Measurements from ENCODE around the gene ANO2. TPM values are rescaled to one million over a fixed set of nuclear protein-coding genes. Genes with fewer than 3 reads are reported as not detected.
"Not testable (repeated sequence)": the region's sequence is repeated elsewhere in the genome, so short reads cannot be mapped to it uniquely, and the experiment has no call there.

Gene ANO2
- total RNA-seq, 2 experiments from 2014 or later: not detected

DNA sequence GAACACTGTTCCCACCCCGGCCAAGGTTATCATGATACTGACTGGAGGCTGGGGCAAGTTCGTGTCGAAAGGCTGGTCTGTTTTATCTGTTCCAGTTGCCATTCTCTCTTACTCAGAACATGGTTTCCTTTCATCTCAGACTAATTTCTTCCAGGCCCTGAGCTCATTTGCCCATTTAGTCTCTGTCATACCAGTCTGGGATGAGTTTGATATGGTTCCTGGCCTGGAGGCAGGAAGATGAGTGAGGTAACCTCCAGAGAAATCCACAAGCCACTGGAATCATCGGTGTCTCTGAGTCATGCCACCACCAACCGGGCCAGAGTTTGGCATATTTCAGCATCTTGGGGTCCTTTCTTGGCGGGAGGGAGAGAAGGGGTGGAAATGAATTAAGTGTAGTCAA is 398.4 kb downstream of the ANO2 start:
- Mint-ChIP-seq H3K27ac (no peak overlapping the region), H3K36me3 (no peaks in the 10 kb centered on the region), H3K4me1 (no peaks in the 10 kb centered on the region), H3K4me3 (no peak overlapping the region), H3K9me3 (ENCODE audit: low read depth) (peaks cover 7% of the 10 kb centered on the region), H3K27me3 (no peaks in the 10 kb centered on the region)
- CTCF ChIA-PET: no interaction called here
- DNase-seq: no peak
- no peak for ATAC-seq

GRCh38 chr12:5537771-5538170 is 407.3 kb downstream of the ANO2 start:
- Mint-ChIP-seq H3K9me3 (ENCODE audit: low read depth) (peaks cover 2% of the 10 kb centered on the region), H3K4me3 (no peak overlapping the region), H3K36me3 (no peaks in the 10 kb centered on the region), H3K4me1 (no peaks in the 10 kb centered on the region), H3K27ac (no peak overlapping the region), H3K27me3 (peaks cover 2% of the 10 kb centered on the region)
- CTCF ChIA-PET: no interaction called here
- DNase-seq (no peak), ATAC-seq (no peak)

- H3K4me1 Mint-ChIP-seq; DNase-seq; H3K36me3 Mint-ChIP-seq; CTCF ChIA-PET; H3K27me3 Mint-ChIP-seq; H3K9me3 Mint-ChIP-seq (ENCODE audit: low read depth); ATAC-seq; H3K27ac Mint-ChIP-seq; H3K4me3 Mint-ChIP-seq: not testable (repeated sequence)
These were observed 407.9 kb downstream of the ANO2 start for GRCh38 chr12:5537026-5537615.

DNA sequence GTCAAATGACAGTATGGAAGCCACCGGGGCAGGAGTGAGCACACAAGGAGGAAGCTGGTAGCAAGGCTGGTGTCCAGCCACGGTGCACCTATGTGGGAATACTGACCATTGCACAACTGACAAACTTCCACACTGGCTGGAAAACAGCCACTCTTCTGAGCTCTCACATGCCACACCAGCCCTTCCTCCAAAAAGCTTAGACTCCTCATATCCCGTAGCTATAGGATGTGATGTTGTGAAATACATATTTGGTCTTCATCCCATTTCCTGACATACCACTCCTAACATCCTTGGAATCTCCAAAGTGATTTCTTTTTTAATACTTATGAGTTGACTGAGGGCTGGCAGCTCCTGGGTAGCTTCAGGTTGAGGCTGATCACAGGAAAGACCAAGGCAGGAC is 409.5 kb downstream of the ANO2 start:
- H3K9me3 Mint-ChIP-seq (ENCODE audit: low read depth): no peaks in the 10 kb centered on the region
- no peaks in the 10 kb centered on the region for H3K36me3 Mint-ChIP-seq
- H3K27me3 Mint-ChIP-seq: peaks cover 2% of the 10 kb centered on the region
- CTCF ChIA-PET: no interaction called here
- H3K4me3 Mint-ChIP-seq: no peak overlapping the region
- H3K4me1 Mint-ChIP-seq: no peaks in the 10 kb centered on the region
- no peak overlapping the region for H3K27ac Mint-ChIP-seq
- DNase-seq (no peak), ATAC-seq (no peak)

DNA sequence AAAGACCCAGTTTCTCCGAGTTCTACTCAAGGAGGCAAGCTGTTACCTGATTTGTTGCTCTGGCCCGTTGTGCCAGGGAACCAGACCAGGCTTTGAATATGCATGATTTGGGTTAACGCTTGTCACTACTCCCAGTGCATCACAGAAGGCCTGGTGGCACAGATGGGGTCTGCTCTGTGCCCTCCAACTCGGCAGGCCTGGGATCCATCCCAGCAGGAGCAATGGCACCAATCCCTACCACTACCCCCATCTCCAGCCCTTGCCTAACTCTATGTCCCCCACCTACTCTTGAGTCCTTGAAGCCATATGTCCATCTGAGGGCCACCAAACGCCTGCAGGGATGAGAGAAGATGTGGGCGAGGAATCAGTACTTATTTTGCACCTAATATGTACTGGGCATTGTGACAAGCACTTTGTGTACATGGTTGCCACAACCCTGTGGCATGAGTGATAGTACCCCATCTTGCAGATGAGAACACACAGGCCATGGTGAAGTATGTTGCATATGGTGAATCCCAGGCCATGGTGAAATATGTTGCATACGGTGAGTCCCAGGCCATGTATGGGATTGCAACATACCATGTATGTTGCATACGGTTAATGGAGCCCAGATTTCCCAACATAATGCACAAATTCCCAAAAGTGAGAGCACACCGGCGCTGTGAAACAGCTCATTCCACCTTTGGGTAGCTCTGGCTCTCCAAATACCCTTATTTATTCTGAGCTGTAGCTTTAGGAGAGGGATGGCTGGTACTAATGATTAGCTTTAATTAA is 410.4 kb downstream of the ANO2 start:
- H3K36me3 Mint-ChIP-seq: no peaks in the 10 kb centered on the region
- H3K4me3 Mint-ChIP-seq: no peak overlapping the region
- DNase-seq (no peak), ATAC-seq (no peak)
- CTCF ChIA-PET: no interaction called here
- H3K27me3 Mint-ChIP-seq: peaks cover 2% of the 10 kb centered on the region
- no peaks in the 10 kb centered on the region for H3K9me3 Mint-ChIP-seq (ENCODE audit: low read depth)
- H3K27ac Mint-ChIP-seq: no peak overlapping the region
- no peaks in the 10 kb centered on the region for H3K4me1 Mint-ChIP-seq

DNA sequence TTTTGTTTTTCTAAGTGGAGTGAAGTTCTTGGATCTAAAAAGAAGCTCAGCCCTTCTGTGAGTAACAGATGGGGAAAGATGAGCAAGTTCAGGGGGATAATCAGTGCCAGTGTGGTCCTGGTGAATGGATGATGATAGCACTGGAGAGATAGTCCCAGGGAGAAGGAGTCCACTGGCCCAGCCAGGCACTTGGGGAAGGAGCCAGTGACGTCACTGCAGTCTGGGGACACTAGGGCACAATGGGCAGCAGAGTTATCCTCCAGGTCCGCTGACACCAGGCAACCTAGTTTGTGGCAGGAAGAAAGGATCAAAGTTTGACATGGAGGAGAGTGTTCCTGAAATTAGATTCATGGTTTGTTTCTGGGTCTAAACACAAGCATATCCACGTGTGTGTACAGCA is 411.7 kb downstream of the ANO2 start:
- Mint-ChIP-seq H3K9me3 (ENCODE audit: low read depth) (no peaks in the 10 kb centered on the region), H3K27me3 (peaks cover 2% of the 10 kb centered on the region), H3K36me3 (no peaks in the 10 kb centered on the region), H3K4me3 (no peak overlapping the region), H3K4me1 (no peaks in the 10 kb centered on the region), H3K27ac (no peak overlapping the region)
- CTCF ChIA-PET: no interaction called here
- ATAC-seq: no peak
- DNase-seq: no peak

DNA sequence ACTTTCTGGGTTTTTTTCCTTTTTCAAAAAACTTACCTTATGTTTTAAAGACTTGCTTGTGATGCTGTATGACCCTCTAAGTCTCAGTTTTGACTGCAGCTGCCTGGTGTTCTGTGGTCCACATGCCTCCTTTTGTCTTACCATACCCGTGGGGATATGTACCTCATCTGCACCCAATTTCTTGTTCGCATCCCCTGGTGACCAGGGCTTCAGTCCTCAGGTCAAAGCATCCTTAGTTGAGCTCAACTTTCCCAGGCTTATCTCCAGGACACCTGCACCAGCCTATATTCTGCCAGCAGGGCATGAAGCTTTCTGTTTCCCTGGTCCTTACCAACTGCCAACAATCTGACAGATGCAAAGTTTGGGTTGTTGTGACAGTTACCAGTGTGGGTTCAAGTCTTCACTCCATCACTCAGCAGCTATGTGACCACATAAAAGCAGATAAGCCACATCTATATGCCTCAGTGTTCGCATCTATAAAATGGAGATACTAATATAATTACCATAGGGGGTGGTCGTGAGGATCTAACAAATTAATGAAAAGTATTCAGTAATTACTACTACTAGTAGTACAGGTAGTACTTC is 419.2 kb downstream of the ANO2 start:
- Mint-ChIP-seq H3K4me1 (no peaks in the 10 kb centered on the region), H3K27me3 (no peaks in the 10 kb centered on the region), H3K9me3 (ENCODE audit: low read depth) (no peaks in the 10 kb centered on the region), H3K4me3 (no peak overlapping the region), H3K36me3 (no peaks in the 10 kb centered on the region), H3K27ac (no peak overlapping the region)
- DNase-seq (no peak), ATAC-seq (no peak)
- CTCF ChIA-PET: no interaction called here

GRCh38 chr12:5524769-5525436 is 420.2 kb downstream of the ANO2 start:
- no peaks in the 10 kb centered on the region for H3K9me3 Mint-ChIP-seq (ENCODE audit: low read depth)
- ATAC-seq: no peak
- H3K36me3 Mint-ChIP-seq: no peaks in the 10 kb centered on the region
- H3K4me1 Mint-ChIP-seq: no peaks in the 10 kb centered on the region
- no peak overlapping the region for H3K4me3 Mint-ChIP-seq
- H3K27me3 Mint-ChIP-seq: no peaks in the 10 kb centered on the region
- no peak overlapping the region for H3K27ac Mint-ChIP-seq
- DNase-seq: no peak
- CTCF ChIA-PET: no interaction called here

DNA sequence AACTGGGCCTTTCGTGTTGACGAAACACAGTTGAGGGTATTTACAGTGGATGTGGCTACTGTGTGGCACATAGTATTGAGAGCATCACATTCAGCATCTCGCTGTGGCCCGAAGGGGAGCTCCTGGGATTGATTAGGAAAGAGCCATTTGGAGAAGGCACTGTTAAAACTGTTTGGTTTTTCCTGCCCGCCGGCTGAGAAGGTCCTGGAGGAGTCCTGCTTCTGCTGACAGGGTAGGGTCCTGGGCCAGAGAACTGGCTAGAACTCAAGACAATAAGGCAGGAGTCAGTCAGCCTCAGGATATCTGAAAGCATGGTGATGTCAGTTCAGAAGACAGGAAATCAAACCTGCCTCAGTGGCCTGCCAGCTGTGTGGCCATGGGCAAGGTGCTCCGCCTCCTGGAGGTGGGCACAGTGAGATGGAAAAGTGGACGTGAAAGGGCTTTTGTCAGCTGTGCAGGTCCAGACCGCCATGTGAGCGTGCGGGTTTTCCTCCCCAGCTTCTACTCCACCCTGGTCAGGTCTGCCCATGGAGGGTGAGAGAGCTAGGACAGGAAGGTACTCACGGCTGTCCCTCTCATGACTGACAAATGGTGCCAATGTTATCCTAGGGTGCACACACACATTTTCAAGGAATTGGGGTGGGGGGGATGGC is 420.8 kb downstream of the ANO2 start:
- Mint-ChIP-seq H3K4me1 (no peaks in the 10 kb centered on the region), H3K36me3 (no peaks in the 10 kb centered on the region), H3K9me3 (ENCODE audit: low read depth) (no peaks in the 10 kb centered on the region), H3K27ac (no peak overlapping the region), H3K4me3 (no peak overlapping the region), H3K27me3 (no peaks in the 10 kb centered on the region)
- ATAC-seq (no peak), DNase-seq (no peak)
- CTCF ChIA-PET: interaction anchor here (1.1 kb wide), 1 partner anchor 27 kb away, joined by 3 read pairs; no protein-coding TSS in a partner anchor

GRCh38 chr12:5523396-5524115 is 421.5 kb downstream of the ANO2 start:
- Mint-ChIP-seq H3K27me3 (no peaks in the 10 kb centered on the region), H3K4me3 (no peak overlapping the region), H3K4me1 (no peaks in the 10 kb centered on the region), H3K36me3 (no peaks in the 10 kb centered on the region), H3K9me3 (ENCODE audit: low read depth) (no peaks in the 10 kb centered on the region), H3K27ac (no peak overlapping the region)
- CTCF ChIA-PET: interaction anchor here (1.1 kb wide), 1 partner anchor 26 kb away, joined by 3 read pairs; no protein-coding TSS in a partner anchor
- no peak for ATAC-seq
- DNase-seq: no peak

GRCh38 chr12:5522432-5523335 is 422.4 kb downstream of the ANO2 start:
- no peaks in the 10 kb centered on the region for H3K36me3 Mint-ChIP-seq
- CTCF ChIA-PET: no interaction called here
- H3K27me3 Mint-ChIP-seq: no peaks in the 10 kb centered on the region
- no peaks in the 10 kb centered on the region for H3K9me3 Mint-ChIP-seq (ENCODE audit: low read depth)
- ATAC-seq (no peak), DNase-seq (no peak)
- no peak overlapping the region for H3K27ac Mint-ChIP-seq
- no peaks in the 10 kb centered on the region for H3K4me1 Mint-ChIP-seq
- H3K4me3 Mint-ChIP-seq: no peak overlapping the region

Data from activated CD8-positive, alpha-beta memory T cell treated with anti-CD3 and anti-CD28 coated beads, Interleukin-2, amount 10 ng/mL, durations not matched to agents 7 days and 5 days (primary cell).